Skin epidermis (tissue), 12 donors: ENCODE data around the gene THSD7A.

Experiments used
- H3K27ac ChIP-seq, 21 experiments: fragments of 200-600 bp; sonication (generic) in 11 of 21; one replicate each; pipeline ENCODE4 v1.5.0; 2020; ENCODE audit warnings: mild to moderate bottlenecking in 3 of 21, inconsistent platforms in 2 of 21, moderate library complexity in 2 of 21
- H3K4me3 ChIP-seq, 7 experiments: fragments of 200-600 bp; sonication (generic) in 2 of 7; one replicate each; pipeline ENCODE4 v1.5.0; 2020; ENCODE audit warnings: inconsistent platforms in 2 of 7, mild to moderate bottlenecking in 2 of 7, moderate library complexity in 1 of 7

Gene THSD7A

DNA sequence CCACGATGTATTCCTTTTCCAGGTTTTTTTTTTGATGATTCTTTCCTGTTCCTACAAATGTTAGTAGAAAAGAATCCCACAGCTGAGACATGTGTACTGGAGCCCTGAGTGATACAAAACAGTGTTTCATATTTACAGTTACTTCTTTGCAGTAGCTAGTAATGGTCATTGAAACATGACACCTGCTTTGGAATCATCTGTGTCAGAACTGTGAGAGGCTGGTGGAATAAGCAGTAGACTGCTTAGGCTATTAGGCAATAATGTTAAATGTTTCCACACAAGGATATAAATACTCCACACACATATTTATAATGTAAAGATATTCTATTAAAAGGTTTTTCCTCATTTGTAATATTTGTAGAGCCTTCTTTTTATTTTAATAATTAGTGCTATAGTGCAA is 394.0 kb downstream of the THSD7A start:
- Histone ChIP-seq H3K4me3 (no peak overlapping the region), H3K27ac (no peak overlapping the region)

DNA sequence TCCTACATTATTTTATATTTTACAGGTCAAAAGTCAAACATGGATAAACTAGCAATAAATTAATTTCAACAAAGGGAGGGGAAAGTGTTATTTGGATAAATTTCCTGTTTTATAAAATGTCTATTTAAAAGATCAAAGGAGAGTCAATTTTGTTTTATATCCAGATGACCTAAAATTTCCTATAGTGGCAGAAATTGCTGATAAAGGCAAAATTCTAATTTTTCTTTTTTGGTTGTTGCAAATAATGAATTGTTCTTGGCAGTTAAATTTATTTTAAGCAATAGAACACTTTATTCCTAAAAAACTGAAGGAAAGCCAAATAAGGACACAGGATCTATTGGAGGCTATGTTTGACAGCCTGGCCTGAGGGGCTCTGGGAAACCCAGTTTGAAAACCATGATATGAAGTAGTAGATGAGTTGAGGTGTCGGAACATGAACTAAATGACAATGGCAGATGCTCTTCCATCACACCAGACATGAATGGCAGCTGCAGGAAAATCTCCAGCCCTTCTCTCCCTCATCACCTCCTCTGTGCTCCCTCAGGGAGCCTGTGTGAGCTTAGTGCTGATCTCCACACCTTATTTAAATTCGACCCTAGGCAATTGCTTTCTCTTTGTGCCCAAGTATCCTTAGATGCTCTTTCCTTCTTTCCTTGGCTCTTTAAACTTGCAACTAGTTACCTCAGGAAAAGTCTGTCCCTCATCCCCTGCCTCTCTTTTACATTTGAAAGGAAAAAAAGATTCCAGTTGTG is 395.0 kb downstream of the THSD7A start:
- Histone ChIP-seq H3K27ac (no peak overlapping the region), H3K4me3 (no peak overlapping the region)

DNA sequence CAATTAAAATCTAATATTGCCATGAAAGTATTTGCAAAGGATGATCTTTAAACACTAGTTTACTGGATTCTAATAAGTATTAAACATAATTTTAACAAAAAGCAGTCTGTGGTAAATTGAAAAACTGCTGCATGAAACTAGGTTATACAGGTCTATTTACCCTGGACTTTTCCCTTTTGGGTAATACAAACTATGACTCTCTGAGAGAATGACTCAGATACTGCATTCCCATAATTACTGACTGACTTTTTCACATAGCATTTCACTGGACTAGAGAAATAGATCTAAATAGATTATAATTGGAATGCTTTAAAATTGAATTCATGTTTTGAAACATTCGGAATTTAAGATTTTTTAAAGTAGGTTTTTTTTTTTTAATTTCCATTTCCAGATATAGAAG is 395.7 kb downstream of the THSD7A start:
- no peak overlapping the region for H3K4me3 ChIP-seq
- no peak overlapping the region for H3K27ac ChIP-seq

DNA sequence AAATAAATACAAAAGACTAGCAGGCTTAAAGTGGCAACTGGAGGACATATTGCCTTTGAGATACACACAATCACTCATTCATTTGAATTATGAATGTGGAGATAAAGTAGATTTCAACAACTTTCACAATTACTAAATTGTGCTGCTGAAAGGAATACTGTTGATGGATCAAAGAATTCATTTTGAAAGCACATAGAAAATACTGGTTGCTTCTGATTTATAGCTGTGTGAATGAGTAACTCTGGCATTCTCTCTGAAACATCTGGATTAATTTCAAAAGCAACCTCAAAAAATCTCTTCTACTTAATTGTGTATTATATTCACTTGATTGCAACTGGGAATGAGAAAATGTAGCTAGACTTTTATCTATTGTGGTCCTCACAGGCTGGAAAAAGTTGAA is 397.6 kb downstream of the THSD7A start:
- Histone ChIP-seq H3K4me3 (no peak overlapping the region), H3K27ac (no peak overlapping the region)

DNA sequence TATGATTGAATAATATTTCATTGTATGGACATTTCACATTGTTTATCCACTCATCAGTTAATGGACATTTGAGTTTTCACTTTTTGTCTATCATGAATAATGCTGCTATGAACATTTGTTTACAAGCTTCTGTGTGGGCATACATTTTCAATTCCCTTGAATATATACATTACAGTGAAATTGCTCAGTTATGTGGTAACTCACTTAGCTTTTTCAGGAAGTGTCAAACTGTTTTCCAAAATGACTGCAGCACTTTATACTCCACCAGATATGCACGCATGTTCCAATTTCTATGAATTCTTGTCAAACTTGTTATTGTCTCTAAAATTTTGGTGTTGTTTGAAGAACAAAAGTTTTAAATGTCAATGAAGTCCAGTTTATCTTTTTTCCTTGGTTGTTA is 401.2 kb downstream of the THSD7A start:
- no peak overlapping the region for H3K4me3 ChIP-seq
- no peak overlapping the region for H3K27ac ChIP-seq

DNA sequence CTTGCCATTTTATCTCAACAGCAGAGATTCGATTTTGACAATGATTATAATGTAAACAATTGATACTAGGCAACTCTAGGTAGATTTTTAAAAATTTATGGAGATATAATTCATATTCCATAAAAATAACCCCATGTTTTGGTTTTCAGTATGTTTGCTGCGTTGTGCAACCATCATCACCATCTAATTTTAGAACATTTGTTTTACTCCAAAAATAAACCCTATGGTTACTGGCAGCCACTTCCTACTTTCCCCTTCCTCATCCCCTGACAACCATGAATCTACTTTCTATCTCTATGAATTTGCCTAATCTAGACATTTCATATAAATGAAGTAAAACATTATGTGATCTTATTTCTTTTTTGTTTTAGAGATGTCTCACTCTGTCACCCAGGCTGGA is 401.9 kb downstream of the THSD7A start:
- H3K4me3 ChIP-seq: no peak overlapping the region

DNA sequence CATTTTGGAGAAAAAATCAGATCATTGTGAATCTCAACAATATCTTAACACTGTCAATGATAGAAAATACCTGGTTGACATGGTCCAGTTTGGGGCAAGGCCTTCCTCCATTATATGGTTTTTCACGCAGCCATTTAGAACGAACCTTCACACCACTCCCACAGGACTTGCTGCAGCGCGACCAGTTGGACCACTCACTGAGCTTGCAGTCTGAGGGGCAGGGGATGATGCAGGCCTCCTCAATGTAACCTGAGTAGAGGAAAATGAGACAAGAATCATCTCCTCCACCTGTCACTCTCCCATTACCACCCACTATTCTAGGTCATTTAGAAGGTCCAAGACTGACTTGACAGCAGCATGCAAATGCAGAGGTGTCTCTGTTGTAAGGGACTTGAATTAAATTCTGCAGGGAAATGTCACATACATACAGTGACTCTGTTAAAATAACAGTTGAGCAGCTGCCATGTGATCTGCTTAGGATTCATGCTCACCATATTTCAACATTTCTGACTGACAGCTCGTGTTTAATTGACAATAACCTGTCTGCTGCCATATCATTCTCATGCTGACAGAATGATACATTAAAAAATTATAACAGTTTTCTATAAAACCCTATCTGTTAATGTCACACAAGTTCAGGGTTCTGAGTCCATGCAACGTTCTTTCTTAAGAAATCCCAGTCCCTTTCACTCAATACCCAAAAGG is 403.0 kb downstream of the THSD7A start:
- H3K4me3 ChIP-seq: no peak overlapping the region
- H3K27ac ChIP-seq: no peak overlapping the region

More for the DNA sequence above, 401.9 kb downstream of the THSD7A start:
- H3K27ac ChIP-seq: no peak overlapping the region

DNA sequence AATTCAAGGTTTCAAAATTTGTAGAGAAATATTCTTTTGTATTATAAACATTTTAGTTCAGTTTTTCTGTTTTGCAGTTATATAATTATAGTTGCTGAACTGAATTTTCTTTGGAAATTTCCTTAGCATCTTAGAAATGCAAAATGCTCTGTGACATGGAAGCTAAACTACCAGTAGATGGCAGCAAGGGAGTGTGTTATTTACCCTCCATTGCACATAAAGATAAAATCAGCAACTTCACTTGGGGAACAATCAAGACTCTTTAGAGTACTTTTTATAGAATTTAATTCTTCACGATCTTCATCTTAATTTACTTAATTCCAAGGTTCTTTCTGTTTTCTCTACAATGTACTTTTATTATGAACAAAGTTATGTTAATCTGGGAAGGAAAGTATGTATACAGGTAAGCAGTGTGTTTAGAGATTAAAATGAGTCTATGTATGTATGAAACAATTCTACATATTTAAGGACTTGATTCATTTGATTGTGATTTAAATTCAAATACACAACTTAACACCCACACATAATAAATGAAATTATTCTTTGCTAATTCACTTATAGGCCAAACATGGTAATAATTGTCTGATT is 404.2 kb downstream of the THSD7A start:
- H3K27ac ChIP-seq: no peak overlapping the region
- H3K4me3 ChIP-seq: no peak overlapping the region

DNA sequence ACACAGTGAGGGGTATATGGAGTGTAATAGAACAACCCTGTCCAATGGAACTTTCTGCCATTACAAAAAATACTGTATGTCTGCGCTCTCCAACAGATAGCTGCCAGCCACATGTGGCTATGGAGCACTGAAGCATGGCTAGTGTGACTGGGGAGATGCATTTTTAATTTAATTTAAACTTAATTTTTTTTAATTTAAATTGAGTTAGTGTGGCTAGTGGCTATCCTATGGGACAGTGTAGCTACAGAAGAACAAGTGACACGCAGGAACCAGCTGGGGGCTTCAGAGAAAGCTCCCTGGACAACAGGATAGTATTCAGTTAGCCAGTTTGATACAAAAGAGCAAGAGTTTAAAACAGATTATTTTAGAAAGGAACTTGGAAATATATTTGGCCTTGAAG is 408.0 kb downstream of the THSD7A start:
- H3K27ac ChIP-seq: no peak overlapping the region
- H3K4me3 ChIP-seq: no peak overlapping the region

DNA sequence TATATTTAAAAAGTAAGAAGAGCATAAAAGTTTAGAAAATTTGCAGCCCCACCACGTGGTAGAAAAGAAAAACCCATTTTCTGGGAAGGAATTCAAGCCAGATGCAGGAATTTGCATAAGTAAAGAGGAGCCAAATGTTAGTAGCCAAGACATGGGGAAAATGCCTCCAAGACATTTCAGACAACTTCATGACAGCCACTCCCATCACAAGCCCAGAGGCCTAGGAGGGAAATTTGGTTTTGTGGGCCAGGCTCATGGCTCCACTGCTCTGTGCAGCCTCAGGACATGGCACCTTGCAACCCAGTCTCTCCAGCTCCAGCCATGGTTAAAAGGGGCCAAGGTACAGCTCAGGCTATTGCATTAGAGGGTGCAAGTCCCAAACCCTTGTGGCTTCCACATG is 411.9 kb downstream of the THSD7A start:
- H3K4me3 ChIP-seq: no peak overlapping the region
- H3K27ac ChIP-seq: no peak overlapping the region

DNA sequence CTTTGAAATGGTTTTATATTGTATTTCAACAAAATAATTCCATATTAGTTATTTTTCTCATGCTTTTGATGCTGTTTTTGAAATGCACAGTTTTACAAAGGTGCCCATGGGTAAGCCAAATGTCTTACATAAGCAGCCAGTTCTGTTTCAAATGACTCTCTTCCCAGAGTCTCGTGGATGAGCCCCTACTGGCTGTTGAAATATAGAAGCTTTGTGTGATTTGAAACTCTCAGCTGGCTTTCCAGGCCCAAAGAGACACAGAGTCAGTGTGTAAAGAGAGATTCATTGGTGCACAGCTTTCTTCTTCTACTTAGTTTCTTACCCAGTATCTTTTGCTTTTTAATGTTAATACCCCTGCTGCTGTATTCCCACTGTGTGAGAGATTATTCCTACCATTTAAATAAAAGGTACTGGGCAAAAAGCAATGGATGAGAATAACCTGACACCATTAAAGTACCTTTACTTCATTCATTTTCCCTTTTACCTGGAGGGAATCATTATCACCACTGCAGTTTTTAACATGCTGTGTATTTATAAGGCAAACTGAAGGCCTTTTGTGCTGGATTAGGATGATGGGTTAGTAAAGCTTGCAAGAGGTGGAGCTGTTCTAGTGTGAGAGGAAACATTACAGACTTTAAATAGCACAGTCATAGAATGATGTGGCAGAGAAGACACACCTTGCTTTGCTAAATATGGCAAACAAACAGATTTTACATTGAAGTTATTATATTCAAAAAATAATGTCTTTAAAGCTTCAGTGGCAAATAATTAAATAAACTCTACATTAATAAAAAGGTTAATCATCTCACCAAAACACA is 415.1 kb downstream of the THSD7A start:
- Histone ChIP-seq H3K27ac (no peak overlapping the region), H3K4me3 (no peak overlapping the region)

DNA sequence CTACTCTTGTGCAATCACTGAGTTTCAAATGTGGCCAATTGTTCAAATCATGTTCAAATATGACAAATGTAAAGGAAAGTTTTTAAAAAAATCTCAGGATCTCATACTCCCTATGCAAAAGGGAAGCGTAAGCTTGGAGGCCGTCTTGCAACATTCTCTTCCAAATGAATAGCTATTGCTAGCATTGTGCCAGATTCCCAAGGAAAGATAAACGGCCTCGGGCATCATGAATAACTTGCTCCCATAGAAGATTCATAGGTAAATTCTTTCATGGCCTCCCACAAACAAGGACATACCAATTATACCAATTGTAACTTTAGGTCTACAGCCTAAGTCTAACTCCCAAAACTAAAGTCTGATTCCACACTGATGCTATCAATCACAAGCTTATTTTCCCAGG is 416.9 kb downstream of the THSD7A start:
- H3K4me3 ChIP-seq: no peak overlapping the region
- no peak overlapping the region for H3K27ac ChIP-seq

DNA sequence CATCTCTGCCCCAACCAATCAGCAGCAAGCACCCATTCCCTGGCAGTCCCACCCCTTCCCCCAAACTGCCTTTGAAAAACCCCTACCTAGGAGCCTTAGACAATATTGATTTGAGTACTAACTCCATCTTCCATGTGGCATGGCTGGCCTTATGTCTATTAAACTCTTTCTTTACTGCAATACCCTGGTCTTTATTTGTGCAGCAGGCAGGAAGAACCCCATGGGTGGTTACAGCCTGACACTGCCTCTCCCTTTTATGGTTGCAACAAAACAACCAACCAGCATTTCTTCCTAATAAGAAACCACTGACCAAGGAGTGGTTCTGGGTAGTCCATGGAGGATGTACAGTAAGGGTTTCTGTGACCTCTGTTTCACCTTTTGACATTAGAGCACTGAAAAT is 418.1 kb downstream of the THSD7A start:
- no peak overlapping the region for H3K4me3 ChIP-seq
- H3K27ac ChIP-seq: no peak overlapping the region

DNA sequence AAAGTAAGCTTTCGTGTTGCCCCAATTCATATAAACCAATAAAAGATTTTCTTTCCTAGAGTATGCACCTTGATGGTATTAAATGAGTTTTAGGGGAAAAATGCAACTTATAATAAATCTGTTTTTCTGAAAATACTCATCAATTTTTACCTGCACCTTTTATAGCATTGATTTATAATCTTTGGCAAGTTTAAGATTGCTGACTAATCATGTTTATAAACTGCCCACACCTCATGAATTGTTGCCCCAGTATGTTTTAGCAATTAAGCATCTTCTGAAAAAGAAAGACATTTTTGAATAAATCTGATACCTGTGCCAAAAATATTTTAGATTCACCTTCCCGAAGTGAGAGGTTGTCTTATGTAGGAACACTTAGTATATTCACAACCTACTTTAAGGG is 420.0 kb downstream of the THSD7A start:
- Histone ChIP-seq H3K4me3 (no peak overlapping the region), H3K27ac (no peak overlapping the region)

DNA sequence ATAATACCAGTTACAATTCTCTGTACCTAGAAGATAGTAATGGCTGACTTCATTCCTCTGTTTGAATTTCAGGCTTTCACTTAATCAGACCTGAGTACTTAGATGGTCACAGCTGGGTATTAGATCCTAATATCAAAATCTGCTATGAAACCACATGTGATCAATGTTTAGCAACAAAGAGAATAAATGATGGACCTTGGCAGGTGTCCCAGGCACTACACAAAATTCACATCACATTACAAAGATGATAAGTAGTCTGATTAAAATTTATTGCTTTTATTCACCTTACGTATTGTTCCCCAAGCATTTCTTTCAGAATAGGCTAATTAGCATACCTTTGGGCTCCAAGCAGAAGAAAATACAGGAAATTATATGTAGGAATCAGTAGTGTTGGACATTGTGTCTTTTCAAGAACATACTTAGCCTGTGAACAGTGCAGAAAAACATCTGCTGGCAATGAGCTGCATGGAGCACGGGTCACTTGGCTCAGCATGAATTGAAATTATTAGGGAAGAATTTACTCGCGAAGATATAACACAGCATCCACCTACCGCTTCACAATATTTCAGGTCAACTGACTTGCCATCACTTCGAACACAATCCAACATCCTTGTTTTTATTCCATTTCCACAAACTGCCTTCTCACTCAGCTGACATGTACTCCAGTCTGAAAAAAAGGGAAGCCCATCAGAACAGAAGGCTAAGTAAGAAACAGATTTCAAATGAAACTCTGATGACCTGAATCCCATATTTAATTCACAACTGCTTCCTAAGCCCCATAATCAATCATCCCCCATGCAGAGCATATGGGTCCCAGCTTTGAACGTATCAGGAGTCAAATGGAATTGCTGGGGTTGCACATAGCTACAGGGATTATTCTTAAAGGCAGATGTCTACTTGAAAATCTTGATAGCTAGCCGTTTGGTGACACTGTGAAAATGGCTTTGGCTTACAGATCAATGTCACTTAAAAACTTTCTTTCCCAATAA is 421.0 kb downstream of the THSD7A start:
- H3K27ac ChIP-seq: no peak overlapping the region
- H3K4me3 ChIP-seq: no peak overlapping the region

DNA sequence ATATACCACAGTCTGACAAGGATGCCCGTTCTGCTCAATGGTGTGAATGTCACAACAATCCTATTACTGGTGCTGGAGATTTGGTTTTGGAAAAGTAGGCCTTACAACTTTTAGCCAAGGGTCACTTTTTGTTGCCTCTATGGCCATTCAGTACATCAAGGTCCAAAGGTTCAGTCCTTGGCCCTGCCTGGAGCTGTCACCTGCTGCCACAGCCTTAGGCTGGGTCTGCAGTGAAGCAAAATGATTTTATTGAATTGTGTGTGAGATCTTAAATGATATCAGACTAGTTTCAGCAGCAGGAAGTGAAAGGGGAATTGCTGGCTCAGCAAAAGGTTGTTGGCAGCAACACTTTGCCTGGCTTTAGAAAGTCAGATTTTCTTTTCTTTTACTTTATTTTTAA is 427.6 kb downstream of the THSD7A start:
- H3K27ac ChIP-seq: no peak overlapping the region
- no peak overlapping the region for H3K4me3 ChIP-seq

DNA sequence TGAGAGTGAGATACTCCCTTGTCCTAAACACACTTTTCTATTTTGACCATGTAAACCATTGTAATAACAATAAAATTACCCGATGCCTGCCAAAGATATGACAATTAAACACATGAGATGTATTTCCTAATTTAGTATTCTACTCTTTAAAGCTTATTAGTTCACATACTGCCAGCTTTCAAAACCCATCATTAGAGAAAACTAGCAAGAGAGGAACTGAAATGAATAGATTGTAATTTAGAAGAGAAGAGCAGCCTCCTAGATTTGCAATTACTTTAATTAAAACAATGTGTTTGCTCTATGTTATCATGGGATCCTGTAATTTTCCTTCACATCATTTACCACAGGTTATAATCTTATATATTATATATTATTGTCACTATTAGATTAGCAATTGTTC is 428.2 kb downstream of the THSD7A start:
- no peak overlapping the region for H3K27ac ChIP-seq
- H3K4me3 ChIP-seq: no peak overlapping the region

DNA sequence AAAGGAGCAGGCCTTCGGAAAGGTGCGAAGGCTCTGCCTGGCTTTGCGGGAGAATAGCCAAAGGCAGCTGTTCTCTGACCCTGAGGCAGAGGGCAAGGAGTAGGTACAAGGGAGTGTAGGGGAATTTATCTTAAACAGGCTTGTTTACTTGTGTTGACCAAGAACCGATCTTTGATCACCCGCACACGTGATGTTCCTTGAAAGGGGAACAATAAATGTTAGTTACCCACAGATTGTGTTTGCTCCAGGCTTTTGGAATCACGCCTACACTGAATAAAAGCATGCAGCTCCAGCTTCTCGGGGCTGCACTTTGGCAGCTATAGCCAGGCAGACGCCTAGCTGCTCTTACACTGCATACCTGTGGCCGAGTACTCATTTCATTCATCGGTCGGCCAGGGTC is 437.6 kb downstream of the THSD7A start:
- Histone ChIP-seq H3K27ac (no peak overlapping the region), H3K4me3 (no peak overlapping the region)

DNA sequence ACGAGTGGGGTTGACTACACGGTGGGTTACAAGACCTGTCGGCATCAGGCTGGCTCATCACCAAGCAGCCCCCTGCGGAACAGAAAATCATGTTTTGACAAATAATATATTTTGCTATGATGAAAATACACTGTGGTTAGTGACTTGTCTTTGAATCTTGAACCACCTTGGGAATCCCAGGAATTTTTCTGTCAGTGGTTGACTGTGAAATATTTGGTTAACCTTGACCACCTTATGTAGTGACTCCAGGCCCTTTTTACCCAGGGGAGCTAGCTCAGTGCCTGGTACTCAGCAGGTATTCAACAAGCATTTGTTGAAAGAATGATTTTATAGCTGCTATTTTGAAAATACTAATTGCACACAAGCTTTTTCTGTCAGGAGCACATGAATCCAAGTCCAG is 452.4 kb downstream of the THSD7A start:
- H3K4me3 ChIP-seq: no peak overlapping the region
- no peak overlapping the region for H3K27ac ChIP-seq
